HG03280 (cell line): ENCODE results near the gene ZMYM4.
"Not testable (repeated sequence)": the region's sequence is repeated elsewhere in the genome, so short reads cannot be mapped to it uniquely, and the experiment has no call there.

Source experiments
- ATAC-seq: cut with Tn5 transposase; IDR thresholded peaks from one replicate; pipeline ENCODE4 v1.9.1; 2021; ENCODE audit warnings: mild to moderate bottlenecking, moderate library complexity; ENCODE audit not compliant: unreplicated experiment

The ZMYM4 gene

GRCh38 chr1:35449334-35450008, 181.0 kb downstream of the ZMYM4 start:
- no peak for ATAC-seq

- ATAC-seq, result peak; percentile 64
Observed at GRCh38 chr1:35451125-35451528, 182.6 kb downstream of the ZMYM4 start.

GRCh38 chr1:35452106-35452774, 183.7 kb downstream of the ZMYM4 start:
- no peak for ATAC-seq

- no peak for ATAC-seq
Observed at GRCh38 chr1:35453031-35453430, 184.5 kb downstream of the ZMYM4 start.

- no peak for ATAC-seq
Observed at GRCh38 chr1:35454176-35454575, 185.7 kb downstream of the ZMYM4 start.

- ATAC-seq, result no peak
Observed at GRCh38 chr1:35454616-35455015, 186.1 kb downstream of the ZMYM4 start.

GRCh38 chr1:35460796-35461195, 192.3 kb downstream of the ZMYM4 start:
- no peak for ATAC-seq

GRCh38 chr1:35461966-35462651, 193.6 kb downstream of the ZMYM4 start:
- peak; percentile 51 for ATAC-seq

- ATAC-seq, result no peak
Observed at GRCh38 chr1:35463232-35463631, 194.7 kb downstream of the ZMYM4 start.

- not testable (repeated sequence) for ATAC-seq
Observed at GRCh38 chr1:35463749-35464148, 195.2 kb downstream of the ZMYM4 start.

GRCh38 chr1:35466120-35466519, 197.6 kb downstream of the ZMYM4 start:
- ATAC-seq, result no peak

GRCh38 chr1:35470977-35471613, 202.6 kb downstream of the ZMYM4 start:
- no peak for ATAC-seq
